ENCODE results near the gene ZBTB3.

DNA sequence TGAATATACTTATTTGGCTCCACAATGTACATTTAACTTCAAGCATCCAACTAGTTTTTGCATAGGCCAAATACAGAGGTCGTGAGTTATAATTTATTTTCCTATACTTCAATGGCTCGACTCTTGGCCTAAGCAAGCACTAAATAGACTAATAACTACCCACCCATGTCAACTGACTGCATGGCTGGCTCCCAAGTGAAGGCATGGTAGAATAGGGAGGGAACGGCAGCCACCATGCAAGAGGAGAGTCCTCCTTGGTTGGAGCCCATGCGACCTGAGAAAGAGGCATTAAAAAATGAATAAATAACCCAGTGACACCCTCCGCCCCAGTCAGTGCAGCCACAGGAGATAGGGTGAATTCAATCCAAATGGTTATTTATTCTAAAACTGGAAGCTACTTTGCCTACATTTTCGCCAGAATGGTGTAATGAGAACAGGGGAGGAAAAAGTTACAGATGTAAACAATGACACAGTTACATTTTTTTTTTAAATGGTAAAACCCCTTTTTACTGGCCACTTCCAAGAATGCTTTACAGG, 41.6 kb downstream of the ZBTB3 start:
- TF ChIP-seq, protein P1, sequence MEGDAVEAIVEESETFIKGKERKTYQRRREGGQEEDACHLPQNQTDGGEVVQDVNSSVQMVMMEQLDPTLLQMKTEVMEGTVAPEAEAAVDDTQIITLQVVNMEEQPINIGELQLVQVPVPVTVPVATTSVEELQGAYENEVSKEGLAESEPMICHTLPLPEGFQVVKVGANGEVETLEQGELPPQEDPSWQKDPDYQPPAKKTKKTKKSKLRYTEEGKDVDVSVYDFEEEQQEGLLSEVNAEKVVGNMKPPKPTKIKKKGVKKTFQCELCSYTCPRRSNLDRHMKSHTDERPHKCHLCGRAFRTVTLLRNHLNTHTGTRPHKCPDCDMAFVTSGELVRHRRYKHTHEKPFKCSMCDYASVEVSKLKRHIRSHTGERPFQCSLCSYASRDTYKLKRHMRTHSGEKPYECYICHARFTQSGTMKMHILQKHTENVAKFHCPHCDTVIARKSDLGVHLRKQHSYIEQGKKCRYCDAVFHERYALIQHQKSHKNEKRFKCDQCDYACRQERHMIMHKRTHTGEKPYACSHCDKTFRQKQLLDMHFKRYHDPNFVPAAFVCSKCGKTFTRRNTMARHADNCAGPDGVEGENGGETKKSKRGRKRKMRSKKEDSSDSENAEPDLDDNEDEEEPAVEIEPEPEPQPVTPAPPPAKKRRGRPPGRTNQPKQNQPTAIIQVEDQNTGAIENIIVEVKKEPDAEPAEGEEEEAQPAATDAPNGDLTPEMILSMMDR (IDR thresholded peaks at IDR 0.05; ENCODE audit: low read length): no peak
- TF ChIP-seq EZH2 (optimal IDR thresholded peaks at IDR 0.05; ENCODE audit: low read depth, low read length): no peak

Measured in MM.1S (cell line).